OCI-LY7 (cell line): ENCODE results near the gene ADD2.

Experiments used
- EZH2phosphoT487 ChIP-seq: fragments of 200-600 bp; sonication (generic); IDR thresholded peaks from 2 replicates; pipeline ENCODE4 v1.6.1; 2018; ENCODE audit warnings: low read depth, borderline replicate concordance, mild to moderate bottlenecking, mixed run types, antibody characterized with exemption, low read length, moderate library complexity, mixed read lengths
- TF ChIP-seq, protein P1 (sequence below): fragments of 200-600 bp; sonication (generic); conservative IDR thresholded peaks from 2 replicates; pipeline ENCODE4 v1.5.1; 2014; ENCODE audit warnings: mild to moderate bottlenecking, antibody characterized with exemption, low read length, moderate library complexity, mixed read lengths

DNA sequence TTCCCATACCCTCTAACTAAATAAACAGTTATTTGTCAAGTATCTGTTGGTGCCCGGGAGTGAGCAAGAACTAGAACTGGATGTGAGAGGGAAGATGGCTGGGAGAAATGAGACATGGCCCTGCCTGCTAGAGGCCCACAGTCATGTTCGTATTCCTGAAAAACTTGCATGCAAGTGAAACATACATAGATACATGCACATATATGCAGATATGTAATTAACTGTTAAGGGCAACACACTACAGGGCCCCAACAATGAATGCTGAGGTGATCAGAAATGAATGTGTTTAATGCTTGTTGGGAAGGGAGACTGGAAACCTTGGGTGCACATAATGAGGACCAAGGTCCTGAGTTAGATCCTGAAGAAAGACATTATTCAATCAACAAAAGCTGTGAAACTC is 49.8 kb downstream of the ADD2 start:
- TF ChIP-seq, protein P1, sequence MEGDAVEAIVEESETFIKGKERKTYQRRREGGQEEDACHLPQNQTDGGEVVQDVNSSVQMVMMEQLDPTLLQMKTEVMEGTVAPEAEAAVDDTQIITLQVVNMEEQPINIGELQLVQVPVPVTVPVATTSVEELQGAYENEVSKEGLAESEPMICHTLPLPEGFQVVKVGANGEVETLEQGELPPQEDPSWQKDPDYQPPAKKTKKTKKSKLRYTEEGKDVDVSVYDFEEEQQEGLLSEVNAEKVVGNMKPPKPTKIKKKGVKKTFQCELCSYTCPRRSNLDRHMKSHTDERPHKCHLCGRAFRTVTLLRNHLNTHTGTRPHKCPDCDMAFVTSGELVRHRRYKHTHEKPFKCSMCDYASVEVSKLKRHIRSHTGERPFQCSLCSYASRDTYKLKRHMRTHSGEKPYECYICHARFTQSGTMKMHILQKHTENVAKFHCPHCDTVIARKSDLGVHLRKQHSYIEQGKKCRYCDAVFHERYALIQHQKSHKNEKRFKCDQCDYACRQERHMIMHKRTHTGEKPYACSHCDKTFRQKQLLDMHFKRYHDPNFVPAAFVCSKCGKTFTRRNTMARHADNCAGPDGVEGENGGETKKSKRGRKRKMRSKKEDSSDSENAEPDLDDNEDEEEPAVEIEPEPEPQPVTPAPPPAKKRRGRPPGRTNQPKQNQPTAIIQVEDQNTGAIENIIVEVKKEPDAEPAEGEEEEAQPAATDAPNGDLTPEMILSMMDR, result no peak
- no peak for TF ChIP-seq EZH2phosphoT487
